ENCODE data around the gene ZNF664. TPM values are rescaled to one million over a fixed set of nuclear protein-coding genes. Genes with fewer than 3 reads are reported as not detected.

ZNF664 gene
- total RNA-seq, 1 experiment from 2014 or later, result 124 TPM

GRCh38 chr12:124041907-124042306 is 68.9 kb downstream of the ZNF664 start:
- BruUV-seq (replicated peaks), result no TSS peak
- Histone ChIP-seq H3K36me3 (ENCODE audit: control insufficient read depth in 1 of 2, insufficient read depth in 2 of 2, low read length in 2 of 2) (no peaks in the 10 kb centered on the region), H4K20me1 (ENCODE audit: insufficient read depth) (no peaks in the 10 kb centered on the region), H2AFZ (ENCODE audit: low read depth, low read length, poor library complexity, severe bottlenecking) (no peak overlapping the region), H3K4me3 (replicated peaks in 1 of 2; ENCODE audit: low read depth in 1 of 2, low read length in 2 of 2) (no peak overlapping the region), H3K9me3 (ENCODE audit: control insufficient read depth in 1 of 2, insufficient read depth in 1 of 2, low read depth in 1 of 2, low read length in 2 of 2) (peaks cover 0 to 10% of the 10 kb centered on the region in 2 experiments; a peak in 1 of 4 replicates), H3K9ac (ENCODE audit: low read length) (no peak overlapping the region), H3K27ac (ENCODE audit: low read depth, low read length) (no peak overlapping the region), H3K79me2 (ENCODE audit: insufficient read depth, low read length) (no peaks in the 10 kb centered on the region), H3K27me3 (ENCODE audit: insufficient read depth, low read length) (no peaks in the 10 kb centered on the region), H3K9me2 (ENCODE audit: insufficient read depth) (no peaks in the 10 kb centered on the region), H3K4me1 (ENCODE audit: control insufficient read depth in 1 of 2, insufficient read depth in 2 of 2, low read length in 2 of 2) (no peaks in the 10 kb centered on the region), H3K4me2 (ENCODE audit: low read length) (no peak overlapping the region)
- ATAC-seq (no peak), DNase-seq (ENCODE audit: low read depth, low spot score) (no peak)
- ChIA-PET RAD21 (ENCODE audit: low non-redundant PET in 1 of 2, low total read pairs in 2 of 2, uncharacterized antibody in 2 of 2, unreplicated experiment in 2 of 2) (no interaction called here), POLR2A (no interaction called here), CTCF (no interaction called here)
- intact Hi-C loops (cut with micrococcal nuclease), result no loop called here
- TF ChIP-seq POLR2AphosphoS5 (IDR thresholded peaks at IDR 0.05; ENCODE audit: low read depth, low read length), result no peak
- TF ChIP-seq CBX3 (IDR thresholded peaks at IDR 0.05; ENCODE audit: low read depth), result no peak
- no peak for TF ChIP-seq FOSL1 (IDR thresholded peaks at IDR 0.05; ENCODE audit: low read depth)
- TF ChIP-seq CTCF (IDR thresholded peaks at IDR 0.05 in 2 of 3, conservative IDR thresholded peaks at IDR 0.05 in 1 of 3; ENCODE audit: borderline replicate concordance in 1 of 3, insufficient read depth in 1 of 3, low read depth in 2 of 3, low read length in 2 of 3), result no peak
- no peak for TF ChIP-seq SRF (IDR thresholded peaks at IDR 0.05; ENCODE audit: low read depth)
- TF ChIP-seq EZH2 (IDR thresholded peaks at IDR 0.05), result no peak
- no peak for TF ChIP-seq YY1 (IDR thresholded peaks at IDR 0.05; ENCODE audit: extremely low read depth, insufficient replicate concordance, low read depth, low read length)
- no peak for TF ChIP-seq EZH2phosphoT487 (IDR thresholded peaks at IDR 0.05; ENCODE audit: borderline replicate concordance)
- no peak for TF ChIP-seq JUND (IDR thresholded peaks at IDR 0.05)
- TF ChIP-seq ELF1 (IDR thresholded peaks at IDR 0.05; ENCODE audit: borderline replicate concordance, low read depth), result no peak
- TF ChIP-seq POLR2A (IDR thresholded peaks at IDR 0.05; ENCODE audit: borderline replicate concordance, extremely low read depth, insufficient read depth, insufficient read length), result no peak
- no peak for TF ChIP-seq ATF3 (IDR thresholded peaks at IDR 0.05)
- TF ChIP-seq SP1 (IDR thresholded peaks at IDR 0.05; ENCODE audit: low read depth), result no peak
- no peak for TF ChIP-seq ZNF274 (IDR thresholded peaks at IDR 0.05; ENCODE audit: low read depth, low read length)
- no peak for TF ChIP-seq CEBPB (IDR thresholded peaks at IDR 0.05; ENCODE audit: low read depth)
- no peak for TF ChIP-seq RAD21 (IDR thresholded peaks at IDR 0.05; ENCODE audit: low read depth)

Data from HCT116 (cell line).